ENCODE measurements around the gene APBA3.

The APBA3 gene

DNA sequence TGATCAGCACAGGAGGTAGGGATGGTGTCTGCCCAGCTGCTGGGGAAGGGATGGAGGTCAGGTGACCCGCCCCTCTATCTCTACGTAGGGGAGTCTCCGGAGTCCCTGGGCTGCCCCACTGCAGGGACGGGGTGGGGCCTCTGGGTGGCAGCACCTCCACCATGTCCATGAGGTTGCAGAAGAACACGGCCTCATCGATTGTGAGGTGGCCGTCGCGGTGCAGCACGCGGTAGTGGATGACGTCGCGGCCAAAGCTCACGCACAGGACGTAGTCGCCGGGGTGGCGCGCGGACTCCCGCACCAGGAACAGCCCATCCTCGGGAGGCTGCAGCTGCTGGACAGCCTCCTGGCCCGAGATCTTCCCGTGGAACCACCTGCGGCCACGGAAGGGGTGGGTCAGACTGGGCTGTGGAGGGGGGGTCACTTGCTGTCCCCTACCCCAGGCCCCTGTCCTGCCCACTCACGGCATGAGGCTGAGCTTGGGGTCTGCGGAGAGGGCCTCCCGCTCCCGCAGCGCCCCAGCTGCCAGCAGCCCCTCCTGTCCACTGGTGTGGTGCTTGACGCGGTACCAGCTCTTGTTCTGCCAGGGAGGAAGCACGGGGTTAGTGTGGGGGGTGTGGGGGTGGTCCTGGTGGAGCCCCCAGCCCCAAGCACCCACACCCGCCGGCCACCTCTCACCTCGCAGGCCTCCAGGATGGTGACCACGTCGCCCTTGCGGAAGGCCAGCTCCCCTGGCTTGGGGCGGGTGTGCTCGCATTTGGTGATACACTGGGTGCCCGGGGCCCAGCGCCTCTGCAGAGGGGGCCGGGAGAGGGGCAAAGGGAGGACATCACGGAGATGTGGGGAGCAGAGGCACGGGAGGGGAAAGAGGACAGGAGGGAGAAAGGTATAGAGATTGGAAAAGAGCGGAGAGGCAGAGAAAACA, 22.4 kb upstream of the APBA3 start:
- H3K4me3 ChIP-seq (replicated peaks; ENCODE audit: insufficient read depth, low read length) = no peak overlapping the region
- H3K27me3 ChIP-seq (ENCODE audit: insufficient read depth, poor library complexity, severe bottlenecking) = no peaks in the 10 kb centered on the region
- no peak for DNase-seq (ENCODE audit: low read depth in 1 of 2, low spot score in 1 of 2)
- H3K27ac ChIP-seq (replicated peaks) = no peak overlapping the region
- no peak for TF ChIP-seq GABPA (IDR thresholded peaks at IDR 0.05; ENCODE audit: low read depth)

DNA sequence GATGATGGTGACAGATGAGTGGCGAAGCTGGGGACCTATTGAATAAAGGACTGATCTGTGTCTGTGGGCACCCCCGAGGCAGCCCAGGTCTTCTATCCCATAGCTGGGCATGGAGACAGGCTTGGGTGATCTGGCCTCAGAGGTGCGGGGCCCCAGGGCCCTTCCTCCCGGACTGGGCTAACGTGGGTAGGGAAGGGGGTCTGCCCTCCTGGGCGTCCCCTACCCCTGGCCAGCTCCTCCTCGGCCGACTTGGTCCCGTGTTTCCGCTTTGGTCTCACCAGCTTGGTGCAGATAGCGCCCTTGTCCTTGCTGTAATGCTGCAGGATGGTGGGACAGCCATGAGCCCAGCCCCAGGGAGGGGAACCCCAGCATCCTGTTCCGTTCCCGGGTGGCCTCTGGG, 21.4 kb upstream of the APBA3 start:
- H3K27me3 ChIP-seq (ENCODE audit: insufficient read depth, poor library complexity, severe bottlenecking) = no peaks in the 10 kb centered on the region
- no peak for DNase-seq (ENCODE audit: low read depth in 1 of 2, low spot score in 1 of 2)
- TF ChIP-seq POLR2AphosphoS5 (IDR thresholded peaks at IDR 0.05; ENCODE audit: low read depth) = no peak
- TF ChIP-seq GABPA (IDR thresholded peaks at IDR 0.05; ENCODE audit: low read depth) = no peak
- TF ChIP-seq SPI1 (IDR thresholded peaks at IDR 0.05; ENCODE audit: borderline replicate concordance, low read depth) = no peak
- TF ChIP-seq, protein P1, sequence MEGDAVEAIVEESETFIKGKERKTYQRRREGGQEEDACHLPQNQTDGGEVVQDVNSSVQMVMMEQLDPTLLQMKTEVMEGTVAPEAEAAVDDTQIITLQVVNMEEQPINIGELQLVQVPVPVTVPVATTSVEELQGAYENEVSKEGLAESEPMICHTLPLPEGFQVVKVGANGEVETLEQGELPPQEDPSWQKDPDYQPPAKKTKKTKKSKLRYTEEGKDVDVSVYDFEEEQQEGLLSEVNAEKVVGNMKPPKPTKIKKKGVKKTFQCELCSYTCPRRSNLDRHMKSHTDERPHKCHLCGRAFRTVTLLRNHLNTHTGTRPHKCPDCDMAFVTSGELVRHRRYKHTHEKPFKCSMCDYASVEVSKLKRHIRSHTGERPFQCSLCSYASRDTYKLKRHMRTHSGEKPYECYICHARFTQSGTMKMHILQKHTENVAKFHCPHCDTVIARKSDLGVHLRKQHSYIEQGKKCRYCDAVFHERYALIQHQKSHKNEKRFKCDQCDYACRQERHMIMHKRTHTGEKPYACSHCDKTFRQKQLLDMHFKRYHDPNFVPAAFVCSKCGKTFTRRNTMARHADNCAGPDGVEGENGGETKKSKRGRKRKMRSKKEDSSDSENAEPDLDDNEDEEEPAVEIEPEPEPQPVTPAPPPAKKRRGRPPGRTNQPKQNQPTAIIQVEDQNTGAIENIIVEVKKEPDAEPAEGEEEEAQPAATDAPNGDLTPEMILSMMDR (IDR thresholded peaks at IDR 0.05; ENCODE audit: insufficient read depth, low read length) = no peak
- TF ChIP-seq REST (IDR thresholded peaks at IDR 0.05; ENCODE audit: insufficient replicate concordance, low read depth) = no peak
- no peak overlapping the region for H3K4me3 ChIP-seq (replicated peaks; ENCODE audit: insufficient read depth, low read length)
- H3K27ac ChIP-seq (replicated peaks) = no peak overlapping the region

GRCh38 chr19:3782330-3782729, 20.8 kb upstream of the APBA3 start:
- DNase-seq (ENCODE audit: low read depth in 1 of 2, low spot score in 1 of 2) = no peak
- no peaks in the 10 kb centered on the region for H3K27me3 ChIP-seq (ENCODE audit: insufficient read depth, poor library complexity, severe bottlenecking)
- H3K27ac ChIP-seq (replicated peaks) = no peak overlapping the region
- TF ChIP-seq, protein P1 (IDR thresholded peaks at IDR 0.05; ENCODE audit: insufficient read depth, low read length) = no peak
- TF ChIP-seq SPI1 (IDR thresholded peaks at IDR 0.05; ENCODE audit: borderline replicate concordance, low read depth) = no peak
- no peak for TF ChIP-seq REST (IDR thresholded peaks at IDR 0.05; ENCODE audit: insufficient replicate concordance, low read depth)
- TF ChIP-seq POLR2AphosphoS5 (IDR thresholded peaks at IDR 0.05; ENCODE audit: low read depth) = no peak
- no peak for TF ChIP-seq GABPA (IDR thresholded peaks at IDR 0.05; ENCODE audit: low read depth)
- H3K4me3 ChIP-seq (replicated peaks; ENCODE audit: insufficient read depth, low read length) = no peak overlapping the region

DNA sequence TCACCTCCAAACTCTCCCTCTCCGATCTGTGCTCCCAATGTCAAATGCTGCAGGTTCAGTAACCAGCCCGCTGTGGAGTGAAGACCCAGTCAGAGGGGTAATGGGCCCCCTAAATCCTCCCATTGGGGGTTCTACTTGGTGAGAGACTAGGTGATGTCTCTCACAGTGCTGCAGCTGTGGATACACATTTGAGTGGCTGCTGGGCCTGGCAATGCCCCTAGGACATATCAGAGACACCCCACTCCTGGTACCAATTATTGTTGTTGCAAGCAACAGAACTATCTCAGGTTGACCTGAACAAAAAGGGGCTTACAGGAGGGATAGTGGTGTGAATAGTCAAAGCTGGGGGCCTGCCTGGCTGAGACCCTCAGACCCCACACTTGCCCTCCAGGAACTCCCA, 20.1 kb upstream of the APBA3 start:
- H3K27ac ChIP-seq (replicated peaks) = no peak overlapping the region
- DNase-seq (ENCODE audit: low read depth in 1 of 2, low spot score in 1 of 2) = no peak
- no peak overlapping the region for H3K4me3 ChIP-seq (replicated peaks; ENCODE audit: insufficient read depth, low read length)
- 0 out of 2 replicates have a peak, but pooled peaks have one; percentile 12 for TF ChIP-seq POLR2AphosphoS5 (IDR thresholded peaks at IDR 0.05; ENCODE audit: low read depth)
- TF ChIP-seq, protein P1 (IDR thresholded peaks at IDR 0.05; ENCODE audit: insufficient read depth, low read length) = no peak
- H3K27me3 ChIP-seq (ENCODE audit: insufficient read depth, poor library complexity, severe bottlenecking) = no peaks in the 10 kb centered on the region

Data from HL-60 (cell line).